H54 (cell line): ENCODE measurements around the gene TSC22D1.
"Not testable (repeated sequence)": the region's sequence is repeated elsewhere in the genome, so short reads cannot be mapped to it uniquely, and the experiment has no call there.

Source experiments
- DNase-seq: peaks from one replicate; pipeline ENCODE4 v3.0.0; 2011; ENCODE audit warnings: low spot score, mixed read lengths; ENCODE audit not compliant: insufficient read length
- FAIRE-seq: peaks from 3 replicates; lab custom pipeline; 2011; peaks lifted over from hg19 to GRCh38; lab: Jason Lieb, UNC
- POLR2A ChIP-seq: IDR thresholded peaks from 2 replicates; pipeline ENCODE4 v1.6.1; 2011; ENCODE audit warnings: low read depth, mild to moderate bottlenecking, low read length

The TSC22D1 gene

GRCh38 chr13:44575741-44576350 lies at the start of gene TSC22D1:
Gene TSC22D1, minus strand, starts transcription at chr13:44576330. Its CDS starts 256 bp downstream, at chr13:44576074.
- no peak for DNase-seq
- TF ChIP-seq POLR2A = no peak
- FAIRE-seq = no peak

GRCh38 chr13:44622708-44623107 lies 46.6 kb upstream of the TSC22D1 start:
- DNase-seq (no peak), FAIRE-seq (peak; percentile 27)
- TF ChIP-seq POLR2A = no peak

- DNase-seq (no peak), FAIRE-seq (no peak)
- no peak for TF ChIP-seq POLR2A
Observed at GRCh38 chr13:44622261-44622660, 46.1 kb upstream of the TSC22D1 start.

GRCh38 chr13:44620057-44620456 lies 43.9 kb upstream of the TSC22D1 start:
- TF ChIP-seq POLR2A = no peak
- DNase-seq = no peak
- peak; percentile 82 for FAIRE-seq

GRCh38 chr13:44619651-44620050 lies 43.5 kb upstream of the TSC22D1 start:
- TF ChIP-seq POLR2A = no peak
- DNase-seq (no peak), FAIRE-seq (no peak)

GRCh38 chr13:44618326-44618725 lies 42.2 kb upstream of the TSC22D1 start:
- no peak for FAIRE-seq
- TF ChIP-seq POLR2A = no peak

GRCh38 chr13:44617648-44618047 lies 41.5 kb upstream of the TSC22D1 start:
- no peak for FAIRE-seq
- no peak for TF ChIP-seq POLR2A
- no peak for DNase-seq

More at GRCh38 chr13:44618326-44618725, 42.2 kb upstream of the TSC22D1 start:
- no peak for DNase-seq

- FAIRE-seq = no peak
- DNase-seq = no peak
- no peak for TF ChIP-seq POLR2A
Observed at GRCh38 chr13:44609137-44609536, 33.0 kb upstream of the TSC22D1 start.

GRCh38 chr13:44605721-44606120 lies 29.6 kb upstream of the TSC22D1 start:
- FAIRE-seq (no peak), DNase-seq (no peak)
- TF ChIP-seq POLR2A = no peak

- DNase-seq (no peak), FAIRE-seq (no peak)
- TF ChIP-seq POLR2A = no peak
Observed at GRCh38 chr13:44605275-44605674, 29.1 kb upstream of the TSC22D1 start.

GRCh38 chr13:44601586-44601985 lies 25.5 kb upstream of the TSC22D1 start:
- FAIRE-seq = no peak
- TF ChIP-seq POLR2A = no peak
- DNase-seq = no peak

- DNase-seq, FAIRE-seq: not testable (repeated sequence)
Observed at GRCh38 chr13:44593861-44594592, 17.9 kb upstream of the TSC22D1 start.

- no peak for DNase-seq
Observed at GRCh38 chr13:44592216-44592847, 16.2 kb upstream of the TSC22D1 start.

GRCh38 chr13:44591316-44591715 lies 15.2 kb upstream of the TSC22D1 start:
- no peak for DNase-seq
- no peak for FAIRE-seq
- TF ChIP-seq POLR2A = no peak

More at GRCh38 chr13:44592216-44592847, 16.2 kb upstream of the TSC22D1 start:
- no peak for FAIRE-seq
- no peak for TF ChIP-seq POLR2A
